Measurements from ENCODE around the gene ARAP2. TPM values are rescaled to one million over a fixed set of nuclear protein-coding genes. Genes with fewer than 3 reads are reported as not detected.

Gene ARAP2
- total RNA-seq, 4 donors from 2014 or later: 82.8 to 136 (median 105) TPM

DNA sequence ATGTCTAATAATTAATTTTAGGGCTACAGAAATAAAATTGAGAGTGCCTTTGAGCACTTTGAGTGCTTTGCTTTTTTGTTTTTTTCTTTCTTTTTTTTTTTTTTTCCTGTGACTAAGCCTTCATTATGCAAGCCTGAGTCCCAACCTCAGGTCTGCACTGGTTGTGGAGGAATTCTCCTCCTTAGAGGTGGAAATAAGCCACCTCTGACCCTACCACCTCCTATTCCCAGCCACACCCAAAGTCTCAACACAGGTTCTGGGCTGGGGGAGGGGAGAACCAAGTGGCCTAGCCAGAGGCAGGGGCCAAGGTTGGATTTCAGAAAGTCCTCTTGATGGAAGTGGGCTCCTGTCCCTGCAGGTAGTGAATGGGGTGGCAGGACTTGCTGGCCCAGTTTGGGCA is 180.2 kb downstream of the ARAP2 start:
- intact Hi-C loops (cut with DNase I; ENCODE audit: low total_unique reads): no loop called here

DNA sequence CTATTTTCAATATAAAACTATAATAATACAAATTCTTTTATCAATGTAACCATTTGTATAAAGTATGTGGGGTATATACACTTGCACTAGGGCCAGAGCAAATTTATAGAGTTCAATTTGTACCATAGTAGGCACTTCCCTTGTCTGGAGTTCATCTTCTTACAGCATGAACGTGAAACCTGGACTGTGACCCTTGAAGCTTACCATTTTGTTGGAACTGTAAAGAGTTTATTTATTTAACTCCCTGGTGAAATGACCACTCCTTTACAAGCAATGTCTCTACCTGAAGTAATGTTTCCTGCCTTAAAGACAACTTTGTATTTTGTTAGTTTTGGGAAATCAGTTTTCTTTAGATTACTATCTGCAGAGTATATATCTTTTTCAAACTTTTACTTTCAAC is 188.2 kb downstream of the ARAP2 start:
- 71 to 82% methylated on average over 1 of the region's 1 CpG for WGBS, 2 donors
- intact Hi-C loops (cut with DNase I; ENCODE audit: low total_unique reads): no loop called here
- no peak for DNase-seq (ENCODE audit: low spot score in 2 of 2)
- no peak overlapping the region for H3K4me3 ChIP-seq (ENCODE audit: low read depth, poor library complexity, severe bottlenecking)
- TF ChIP-seq POLR2A (IDR thresholded peaks at IDR 0.05): no peak
- TF ChIP-seq, protein P1, sequence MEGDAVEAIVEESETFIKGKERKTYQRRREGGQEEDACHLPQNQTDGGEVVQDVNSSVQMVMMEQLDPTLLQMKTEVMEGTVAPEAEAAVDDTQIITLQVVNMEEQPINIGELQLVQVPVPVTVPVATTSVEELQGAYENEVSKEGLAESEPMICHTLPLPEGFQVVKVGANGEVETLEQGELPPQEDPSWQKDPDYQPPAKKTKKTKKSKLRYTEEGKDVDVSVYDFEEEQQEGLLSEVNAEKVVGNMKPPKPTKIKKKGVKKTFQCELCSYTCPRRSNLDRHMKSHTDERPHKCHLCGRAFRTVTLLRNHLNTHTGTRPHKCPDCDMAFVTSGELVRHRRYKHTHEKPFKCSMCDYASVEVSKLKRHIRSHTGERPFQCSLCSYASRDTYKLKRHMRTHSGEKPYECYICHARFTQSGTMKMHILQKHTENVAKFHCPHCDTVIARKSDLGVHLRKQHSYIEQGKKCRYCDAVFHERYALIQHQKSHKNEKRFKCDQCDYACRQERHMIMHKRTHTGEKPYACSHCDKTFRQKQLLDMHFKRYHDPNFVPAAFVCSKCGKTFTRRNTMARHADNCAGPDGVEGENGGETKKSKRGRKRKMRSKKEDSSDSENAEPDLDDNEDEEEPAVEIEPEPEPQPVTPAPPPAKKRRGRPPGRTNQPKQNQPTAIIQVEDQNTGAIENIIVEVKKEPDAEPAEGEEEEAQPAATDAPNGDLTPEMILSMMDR (IDR thresholded peaks at IDR 0.05): no peak

More for the DNA sequence above, 180.2 kb downstream of the ARAP2 start:
- DNase-seq (ENCODE audit: low spot score in 2 of 2): no peak
- TF ChIP-seq, protein P1 (IDR thresholded peaks at IDR 0.05): no peak
- no peak overlapping the region for H3K4me3 ChIP-seq (ENCODE audit: low read depth, poor library complexity, severe bottlenecking)

DNA sequence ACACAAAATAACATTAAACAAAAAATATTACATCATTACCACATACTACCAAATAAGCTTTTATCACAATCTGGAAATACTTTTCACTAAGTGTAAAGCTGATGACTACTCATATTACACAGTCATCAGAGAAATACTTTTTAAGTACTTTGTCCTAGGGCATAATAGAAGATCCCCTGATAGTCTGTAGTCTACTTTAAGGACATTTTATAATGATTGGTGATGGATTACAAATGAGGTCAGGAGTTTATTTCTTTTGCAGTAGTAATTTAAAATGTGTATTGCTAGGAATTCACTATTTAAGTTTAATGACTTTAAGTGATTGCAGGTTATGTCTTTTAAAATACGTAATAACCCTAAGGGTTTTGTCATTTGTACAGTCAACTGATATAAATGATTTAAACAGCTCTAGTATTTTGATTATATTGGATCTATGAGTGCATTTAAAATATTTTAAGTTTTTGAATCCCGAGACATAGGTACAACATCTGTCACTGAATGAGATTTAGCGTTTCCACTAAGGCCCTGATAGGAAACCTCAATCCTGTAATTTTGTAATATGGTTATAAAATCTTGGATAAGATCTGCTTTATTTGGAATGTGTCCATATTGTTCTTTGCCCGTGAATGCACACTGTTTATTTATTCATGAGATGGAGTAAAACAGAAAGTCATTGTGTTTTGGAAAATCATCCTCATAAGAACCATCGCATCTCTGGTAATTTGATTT is 189.5 kb downstream of the ARAP2 start:
- H3K4me3 ChIP-seq (ENCODE audit: low read depth, poor library complexity, severe bottlenecking): no peak overlapping the region
- intact Hi-C loops (cut with DNase I; ENCODE audit: low total_unique reads): no loop called here
- 48 to 50% methylated on average over 5 of the region's 5 CpGs for WGBS, 2 donors
- no peak for TF ChIP-seq POLR2A (IDR thresholded peaks at IDR 0.05)
- TF ChIP-seq, protein P1 (IDR thresholded peaks at IDR 0.05): no peak
- DNase-seq (ENCODE audit: low spot score in 2 of 2): no peak

DNA sequence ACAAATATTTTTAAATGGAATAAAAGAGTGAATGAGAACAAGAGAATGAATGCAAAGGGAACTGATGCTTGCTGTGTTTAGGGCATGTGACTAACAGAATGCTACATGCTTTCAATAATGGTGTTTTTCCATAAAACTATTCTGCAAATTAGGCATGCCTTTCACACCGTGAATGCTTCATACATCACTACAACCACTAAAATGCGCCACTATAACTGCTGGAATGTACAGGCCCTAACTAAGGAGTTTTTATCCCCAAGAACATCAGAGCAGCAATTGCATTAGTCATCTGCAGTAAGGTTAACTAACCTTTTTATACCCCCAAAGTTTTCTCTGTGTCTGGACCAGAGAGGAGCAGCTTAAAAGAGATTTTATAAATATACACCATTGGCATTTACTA is 190.4 kb downstream of the ARAP2 start:
- no peak overlapping the region for H3K4me3 ChIP-seq (ENCODE audit: low read depth, poor library complexity, severe bottlenecking)
- TF ChIP-seq POLR2A (IDR thresholded peaks at IDR 0.05): no peak
- TF ChIP-seq, protein P1 (IDR thresholded peaks at IDR 0.05): no peak
- intact Hi-C loops (cut with DNase I; ENCODE audit: low total_unique reads): no loop called here
- no peak for DNase-seq (ENCODE audit: low spot score in 2 of 2)
- WGBS, 2 donors: 76 to 86% methylated on average over 2 of the region's 2 CpGs

DNA sequence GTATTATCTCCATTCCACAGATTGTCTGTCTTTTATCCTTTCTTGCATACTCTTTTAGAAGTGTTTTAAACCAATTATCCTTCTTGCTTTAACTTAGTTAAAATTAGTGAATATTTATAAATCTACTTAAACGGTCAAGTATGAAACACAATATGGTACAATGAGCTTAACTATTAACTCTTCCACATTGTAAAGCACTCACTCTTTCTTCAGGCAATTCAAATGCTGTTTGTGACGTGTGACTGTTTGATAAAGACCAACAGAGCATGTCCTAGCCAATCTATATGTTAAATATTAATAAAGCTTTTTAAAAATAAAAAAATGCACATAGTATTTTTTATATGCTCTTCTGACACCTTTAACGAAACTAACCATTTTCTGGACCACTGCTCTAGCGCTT is 192.7 kb downstream of the ARAP2 start:
- H3K4me3 ChIP-seq (ENCODE audit: low read depth, poor library complexity, severe bottlenecking): no peak overlapping the region
- no peak for DNase-seq (ENCODE audit: low spot score in 2 of 2)
- TF ChIP-seq, protein P1 (IDR thresholded peaks at IDR 0.05): no peak
- no peak for TF ChIP-seq POLR2A (IDR thresholded peaks at IDR 0.05)
- WGBS, 2 donors: 91% methylated on average over 4 of the region's 4 CpGs
- intact Hi-C loops (cut with DNase I; ENCODE audit: low total_unique reads): no loop called here

DNA sequence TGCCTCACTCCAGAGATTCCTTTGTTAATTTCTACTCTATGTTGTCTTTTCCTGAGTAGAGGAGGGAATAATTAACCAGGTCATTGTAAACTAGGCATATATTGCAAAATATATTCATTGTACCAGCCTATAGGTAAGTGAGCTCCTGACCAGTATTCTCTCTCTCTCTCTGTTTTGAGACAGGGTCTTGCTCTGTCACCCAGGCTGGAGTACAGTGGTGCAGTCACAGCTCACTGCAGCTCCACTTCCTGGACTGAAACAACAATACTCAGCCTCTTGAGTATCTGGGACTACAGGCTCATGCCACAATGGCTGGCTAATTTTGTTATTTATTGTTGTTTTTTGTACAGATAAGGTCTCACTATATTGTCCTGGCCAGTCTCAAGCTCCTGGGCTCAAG is 198.3 kb downstream of the ARAP2 start:
- H3K4me3 ChIP-seq (ENCODE audit: low read depth, poor library complexity, severe bottlenecking): no peak overlapping the region
- no peak for DNase-seq (ENCODE audit: low spot score in 2 of 2)
- intact Hi-C loops (cut with DNase I; ENCODE audit: low total_unique reads): no loop called here
- TF ChIP-seq, protein P1 (IDR thresholded peaks at IDR 0.05): no peak
- no peak for TF ChIP-seq POLR2A (IDR thresholded peaks at IDR 0.05)

Data from lower leg skin (tissue), 4 donors.